ENCODE results near the gene KPNB1.

The KPNB1 gene

DNA sequence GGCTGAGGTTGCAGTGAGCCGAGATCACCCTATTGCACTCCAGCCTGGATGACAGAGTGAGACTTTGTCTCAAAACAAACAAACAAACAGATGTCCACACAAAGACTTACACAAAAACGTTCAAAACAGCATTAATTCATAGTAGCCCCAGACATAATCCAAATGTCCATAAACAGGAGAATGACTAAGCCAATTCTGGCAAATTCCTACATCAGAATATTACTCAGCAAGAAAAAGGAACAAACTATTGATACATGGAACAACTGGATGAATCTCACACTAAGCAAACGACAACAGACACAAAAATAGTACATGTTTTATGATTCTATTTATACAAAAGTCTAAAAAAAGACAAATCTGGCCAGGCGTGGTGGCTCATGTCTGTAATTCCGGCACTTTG is 10.8 kb upstream of the KPNB1 start:
- no peak for DNase-seq

DNA sequence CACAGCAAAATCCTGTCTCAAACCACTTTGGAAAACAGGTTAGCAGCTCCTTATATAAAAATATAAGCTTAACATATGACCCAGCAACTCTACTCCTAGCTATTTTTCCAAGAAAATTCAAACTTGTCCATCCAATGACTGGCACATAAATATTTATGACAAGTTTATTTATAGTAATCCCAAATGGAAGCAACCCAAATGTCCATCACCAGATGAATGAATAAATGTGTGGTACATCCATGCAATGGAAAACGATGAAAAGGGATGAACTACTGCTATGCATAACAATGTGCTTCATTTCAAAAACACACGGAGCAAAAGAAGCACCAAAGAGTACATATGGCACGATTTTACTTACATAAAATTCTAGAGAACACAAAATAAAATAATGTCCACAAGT is 9.6 kb upstream of the KPNB1 start:
- DNase-seq, result no peak

DNA sequence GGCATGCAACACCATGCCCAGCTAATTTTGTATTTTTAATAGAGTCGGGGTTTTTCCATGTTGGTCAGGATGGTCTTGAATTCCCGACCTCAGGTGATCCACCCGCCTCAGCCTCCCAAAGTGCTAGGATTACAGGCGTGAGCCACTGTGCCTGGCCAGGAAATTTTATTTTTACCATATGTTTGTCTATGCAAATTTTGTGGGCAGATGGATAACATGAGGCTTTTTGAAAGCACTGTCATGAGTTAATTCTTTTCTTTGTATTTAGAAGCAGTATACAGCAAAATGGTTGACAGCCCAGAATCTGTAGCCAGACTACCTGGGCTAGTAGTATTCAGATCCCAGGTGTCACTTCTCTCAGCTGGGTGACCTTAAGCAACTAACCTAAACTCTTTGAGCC is 8.5 kb upstream of the KPNB1 start:
- no peak for DNase-seq

DNA sequence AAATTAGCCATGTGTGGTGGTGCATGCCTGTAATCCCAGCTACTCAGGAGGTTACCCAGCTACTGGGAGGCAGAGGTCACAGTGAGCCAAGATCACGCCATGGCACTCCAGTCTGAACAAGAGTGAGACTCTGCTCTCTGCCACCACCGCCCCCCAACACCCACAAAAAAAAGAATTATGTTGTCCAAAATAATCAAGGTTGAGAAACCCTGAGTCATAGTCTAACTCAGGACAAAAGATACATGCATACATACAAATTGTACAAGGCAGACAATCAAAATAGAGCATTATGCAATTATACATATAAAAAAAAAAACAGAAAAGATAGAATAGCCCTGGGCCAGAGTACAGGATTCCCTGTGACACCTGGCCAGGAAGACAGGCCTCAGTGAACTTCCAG is 6.6 kb upstream of the KPNB1 start:
- no peak for DNase-seq

DNA sequence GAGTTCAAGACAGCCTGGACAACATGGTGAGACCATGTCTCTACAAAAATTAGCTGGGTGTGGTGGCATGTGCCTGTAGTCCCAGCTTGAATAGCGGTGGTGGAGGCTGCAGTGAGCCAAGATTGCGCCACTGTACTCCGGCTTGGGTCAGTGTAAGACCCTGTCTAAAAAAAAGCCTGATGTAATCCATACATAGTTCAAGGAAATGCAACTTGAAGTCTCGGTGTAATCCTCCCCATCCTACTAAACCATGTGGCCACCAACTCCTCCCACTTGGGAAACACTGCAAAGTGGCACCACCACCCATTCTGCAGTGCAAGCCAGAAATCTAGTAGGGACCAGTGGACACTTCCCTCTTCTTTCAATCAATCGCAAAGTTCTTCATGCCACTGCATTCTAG is 5.4 kb upstream of the KPNB1 start:
- no peak for DNase-seq

DNA sequence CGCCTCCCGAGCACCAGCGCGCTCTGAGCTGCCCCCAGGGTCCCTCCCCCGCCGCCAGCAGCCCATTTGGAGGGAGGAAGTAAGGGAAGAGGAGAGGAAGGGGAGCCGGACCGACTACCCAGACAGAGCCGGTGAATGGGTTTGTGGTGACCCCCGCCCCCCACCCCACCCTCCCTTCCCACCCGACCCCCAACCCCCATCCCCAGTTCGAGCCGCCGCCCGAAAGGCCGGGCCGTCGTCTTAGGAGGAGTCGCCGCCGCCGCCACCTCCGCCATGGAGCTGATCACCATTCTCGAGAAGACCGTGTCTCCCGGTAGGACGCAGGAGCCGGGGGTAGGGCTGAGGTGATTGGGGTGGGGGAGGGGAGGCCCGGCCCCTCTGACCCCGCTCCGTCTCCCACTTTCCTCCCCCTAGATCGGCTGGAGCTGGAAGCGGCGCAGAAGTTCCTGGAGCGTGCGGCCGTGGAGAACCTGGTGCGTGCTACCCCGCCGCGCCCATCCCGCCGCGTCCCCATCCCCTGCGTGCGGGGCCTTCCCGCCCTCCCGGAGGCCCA is 329 bp downstream of the KPNB1 start:
- DNase-seq, result peak; percentile 85

DNA sequence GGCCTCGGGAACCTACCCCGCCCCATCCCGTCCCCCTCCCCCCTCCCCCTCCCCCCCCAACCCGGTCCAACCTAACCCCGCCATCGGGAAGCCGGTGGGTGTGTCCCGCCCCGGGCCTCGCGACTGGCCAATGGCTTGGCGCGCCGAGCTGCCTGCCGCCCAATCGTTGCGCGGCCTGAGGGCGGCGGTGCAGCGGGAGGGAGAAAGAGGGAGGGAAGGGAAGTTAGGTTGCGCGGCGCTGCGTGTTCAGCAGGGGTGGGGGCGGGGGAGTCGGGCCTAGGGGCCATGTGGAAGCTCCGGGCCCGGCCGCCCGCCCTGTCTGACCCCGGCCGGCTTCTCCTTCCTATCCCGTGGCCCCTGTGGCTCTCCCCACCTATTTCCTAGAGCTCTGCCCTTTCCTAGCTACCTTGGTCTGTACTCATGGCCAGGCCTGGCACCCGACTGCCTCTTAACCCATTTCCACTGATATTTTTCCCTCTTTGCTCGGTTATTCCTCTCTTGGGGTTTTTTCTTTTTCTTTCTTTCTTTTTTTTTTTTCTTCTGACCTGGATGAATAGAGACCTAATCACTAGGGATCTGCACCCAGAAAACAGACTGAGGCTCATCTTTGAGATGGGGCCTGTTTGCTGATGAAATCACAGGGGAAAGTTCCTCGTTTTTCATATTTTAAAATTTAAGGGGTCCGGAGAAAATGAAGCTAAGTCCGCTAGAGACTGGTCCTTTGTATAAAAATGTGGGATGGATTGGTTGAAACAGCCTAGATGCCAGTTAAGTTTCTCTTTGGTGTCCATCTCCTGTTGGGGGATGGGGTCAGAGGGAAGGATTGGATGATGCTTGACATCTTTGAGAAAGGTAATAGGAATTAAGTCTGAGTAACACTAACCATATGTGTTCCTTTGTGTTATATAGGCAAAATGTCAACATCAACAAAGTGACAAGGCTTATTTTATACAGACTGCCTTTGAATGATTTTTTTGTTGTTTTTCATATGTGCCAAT is 1.1 kb downstream of the KPNB1 start:
- peak; percentile 94 for DNase-seq

DNA sequence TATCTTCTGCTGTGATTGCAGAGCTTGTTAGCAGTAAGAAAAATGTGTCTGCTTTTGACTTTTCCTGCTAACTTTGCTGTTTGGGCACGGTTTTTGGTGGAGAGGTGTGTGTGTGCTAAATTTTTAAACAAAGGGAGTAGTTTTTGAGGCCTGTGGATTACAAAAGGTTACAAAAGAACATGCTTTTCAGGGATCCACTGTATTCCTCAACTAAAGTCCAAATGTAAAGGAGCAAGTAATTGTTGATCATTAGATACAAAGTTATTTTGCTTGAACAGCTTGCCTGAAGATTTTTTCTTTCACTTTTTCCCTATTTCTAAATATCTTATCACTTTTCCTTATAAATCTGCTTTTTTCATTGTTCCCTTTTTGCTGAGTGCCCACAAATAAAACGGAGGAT is 2.0 kb downstream of the KPNB1 start:
- DNase-seq, result no peak

DNA sequence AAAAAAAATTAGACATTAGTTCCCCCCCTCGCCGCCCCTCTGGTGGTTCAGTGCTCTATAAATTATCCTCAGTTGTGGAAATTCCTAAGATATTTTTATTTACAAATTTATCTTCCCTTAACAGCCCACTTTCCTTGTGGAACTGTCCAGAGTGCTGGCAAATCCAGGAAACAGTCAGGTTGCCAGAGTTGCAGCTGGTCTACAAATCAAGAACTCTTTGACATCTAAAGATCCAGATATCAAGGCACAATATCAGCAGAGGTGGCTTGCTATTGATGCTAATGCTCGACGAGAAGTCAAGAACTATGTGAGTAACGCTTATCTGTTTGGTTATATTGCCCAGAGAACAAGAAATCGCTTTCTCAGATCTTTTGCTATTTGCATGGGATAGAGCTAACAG is 2.9 kb downstream of the KPNB1 start:
- DNase-seq, result no peak

DNA sequence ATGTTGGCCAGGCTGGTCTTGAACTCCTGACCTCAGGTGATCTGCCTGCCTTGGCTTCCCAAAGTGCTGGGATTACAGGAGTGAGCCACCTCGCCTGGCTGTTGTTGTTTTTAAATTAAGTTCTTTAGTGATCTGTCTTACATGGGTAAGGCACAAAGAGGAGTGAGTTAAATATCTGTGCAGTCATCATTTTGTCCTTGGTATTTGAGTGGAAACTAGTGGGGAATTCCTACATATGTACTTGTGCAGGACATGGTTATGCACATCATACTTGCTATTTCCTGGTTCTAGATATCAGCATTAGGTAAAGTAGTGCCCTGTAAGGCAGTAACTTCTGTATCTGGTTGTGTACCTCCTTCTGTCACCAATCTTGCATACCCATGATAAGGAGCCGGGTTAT is 3.7 kb downstream of the KPNB1 start:
- DNase-seq, result no peak

DNA sequence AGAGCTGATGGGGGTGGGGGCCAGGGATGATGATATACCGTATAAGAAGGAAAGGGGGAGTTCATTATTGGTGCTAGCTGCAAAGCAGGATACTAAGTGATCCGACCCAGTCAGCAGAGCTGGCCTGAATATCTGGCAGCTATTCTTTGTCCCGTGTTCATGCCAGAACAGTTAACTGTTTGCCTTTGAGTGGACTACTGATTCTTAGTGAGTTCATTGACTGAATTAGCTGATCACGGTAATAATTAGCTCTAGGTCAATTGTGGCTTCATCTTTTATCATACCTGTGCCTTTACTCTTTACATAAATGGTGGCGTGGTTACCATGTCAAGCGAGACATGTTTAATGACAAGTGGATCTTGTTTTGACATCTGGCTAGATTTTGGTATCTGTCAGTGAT is 5.3 kb downstream of the KPNB1 start:
- DNase-seq, result no peak

DNA sequence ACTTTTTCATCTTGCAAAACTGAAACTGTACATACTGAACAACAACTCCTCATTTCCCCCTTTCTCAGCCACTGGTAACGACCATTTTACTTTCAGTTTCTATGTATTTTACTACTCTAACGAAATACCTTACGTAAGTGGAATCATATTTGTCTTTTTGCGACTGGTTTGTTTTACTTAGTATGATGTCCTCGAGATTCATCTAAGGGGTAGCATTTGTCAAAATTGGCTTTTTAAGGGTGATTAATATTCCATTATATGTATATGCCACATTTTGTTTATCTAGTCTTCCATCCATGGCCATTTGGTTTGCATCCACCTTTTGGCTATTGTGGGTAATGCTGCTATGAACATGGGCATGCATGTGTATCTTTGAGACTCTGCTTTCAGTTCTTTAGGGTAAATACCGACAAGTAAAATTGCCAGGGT is 10.4 kb downstream of the KPNB1 start:
- DNase-seq, result no peak

DNA sequence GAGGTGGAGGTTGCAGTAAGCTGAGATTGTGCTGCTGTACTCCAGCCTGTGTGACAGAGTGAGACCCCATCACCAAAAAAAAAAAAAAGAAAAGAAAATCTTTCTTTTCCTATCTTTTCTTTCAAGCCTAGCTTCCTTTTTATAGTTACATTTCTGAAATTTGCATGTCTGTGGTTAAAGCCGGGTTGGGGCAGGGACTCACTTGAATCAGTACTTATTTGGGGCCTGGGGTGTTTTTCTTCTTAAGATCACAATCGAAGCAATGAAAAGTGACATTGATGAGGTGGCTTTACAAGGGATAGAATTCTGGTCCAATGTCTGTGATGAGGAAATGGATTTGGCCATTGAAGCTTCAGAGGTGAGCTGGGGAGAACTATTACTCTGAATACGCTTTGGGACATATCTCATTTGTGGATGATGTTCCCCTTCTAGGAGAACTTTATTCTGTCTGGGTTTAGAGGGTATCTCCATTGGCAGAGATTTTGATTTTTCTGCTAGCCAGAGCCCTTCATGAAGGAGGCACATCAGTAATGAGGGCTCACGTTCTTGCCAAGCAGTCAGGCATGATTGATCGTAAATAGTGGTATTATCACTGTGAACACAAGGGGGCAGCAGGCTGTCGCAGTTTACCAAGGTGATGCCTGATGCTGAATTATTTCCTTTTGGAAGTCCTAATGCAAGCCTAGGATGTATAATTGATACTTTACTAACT is 14.3 kb downstream of the KPNB1 start:
- peak; percentile 56 for DNase-seq

DNA sequence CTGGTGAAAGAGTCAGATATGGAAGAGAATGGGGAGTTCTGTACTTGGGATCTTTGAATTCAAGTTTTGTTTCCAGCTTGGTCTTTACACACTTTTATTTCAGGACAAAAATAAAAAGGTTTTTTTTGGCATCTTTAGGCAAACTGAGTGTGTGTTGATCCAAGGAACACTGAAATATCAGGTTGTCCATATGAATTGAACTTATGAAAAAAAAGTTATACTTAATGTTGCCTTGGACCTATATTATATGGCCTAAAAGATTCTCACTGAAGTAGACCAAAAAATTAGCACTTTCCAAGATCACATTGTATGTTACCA is 14.9 kb downstream of the KPNB1 start:
- DNase-seq, result no peak

DNA sequence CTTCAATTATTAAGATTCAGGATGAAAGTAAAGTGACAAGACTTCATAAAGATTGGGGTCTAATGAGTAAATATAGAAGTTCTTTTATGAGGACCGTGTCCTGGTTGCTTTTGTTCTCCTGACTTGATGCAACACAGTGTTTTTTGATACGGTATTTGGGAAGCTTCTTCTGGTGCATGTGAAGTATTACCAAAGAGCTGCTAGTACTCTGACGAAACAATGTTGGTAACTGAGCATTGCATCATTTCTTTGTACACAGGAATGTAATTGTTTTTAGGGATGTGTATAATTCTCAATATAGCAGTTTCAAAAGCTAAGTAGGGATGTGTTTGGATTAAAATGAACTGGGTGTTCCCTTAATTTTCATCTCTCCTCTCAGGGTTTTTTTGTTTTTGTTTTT is 15.9 kb downstream of the KPNB1 start:
- no peak for DNase-seq

DNA sequence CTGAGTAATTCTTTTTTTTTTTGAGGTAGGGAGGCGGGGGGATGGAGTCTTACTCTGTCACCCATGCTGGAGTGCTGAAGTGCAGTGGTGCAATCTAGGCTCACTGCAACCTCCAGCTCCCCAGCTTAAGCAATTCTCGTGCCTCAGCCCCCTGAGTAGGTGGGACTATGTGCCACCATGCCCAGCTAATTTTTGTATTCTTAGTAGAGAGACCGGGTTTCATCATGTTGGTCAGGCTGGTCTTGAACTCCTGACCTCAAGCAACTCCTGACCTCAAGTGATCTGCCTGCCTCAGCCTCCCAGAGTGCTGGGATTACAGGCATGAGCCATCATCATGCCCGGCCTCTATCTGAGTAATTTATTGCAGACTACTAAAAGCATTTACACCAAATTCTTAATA is 19.4 kb downstream of the KPNB1 start:
- no peak for DNase-seq

DNA sequence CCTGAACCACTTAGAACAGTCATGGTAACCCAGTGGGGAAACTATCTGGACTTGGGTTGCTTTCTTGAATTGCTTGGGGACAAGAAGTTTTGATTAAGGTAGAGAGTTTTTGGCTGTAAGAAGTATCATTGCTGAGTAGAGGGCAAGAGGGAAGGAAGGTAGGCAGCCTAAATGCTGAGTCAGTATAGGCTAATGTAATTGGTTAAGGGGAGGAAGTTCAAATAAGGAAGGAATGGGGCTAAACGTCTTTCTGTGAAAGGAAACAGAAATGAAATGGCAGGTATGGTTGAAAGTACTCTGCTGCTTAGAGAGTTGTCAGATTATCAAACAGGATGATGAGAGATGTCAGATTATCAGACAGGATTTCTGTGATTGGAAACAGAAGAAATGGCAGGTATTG is 20.3 kb downstream of the KPNB1 start:
- DNase-seq, result no peak

DNA sequence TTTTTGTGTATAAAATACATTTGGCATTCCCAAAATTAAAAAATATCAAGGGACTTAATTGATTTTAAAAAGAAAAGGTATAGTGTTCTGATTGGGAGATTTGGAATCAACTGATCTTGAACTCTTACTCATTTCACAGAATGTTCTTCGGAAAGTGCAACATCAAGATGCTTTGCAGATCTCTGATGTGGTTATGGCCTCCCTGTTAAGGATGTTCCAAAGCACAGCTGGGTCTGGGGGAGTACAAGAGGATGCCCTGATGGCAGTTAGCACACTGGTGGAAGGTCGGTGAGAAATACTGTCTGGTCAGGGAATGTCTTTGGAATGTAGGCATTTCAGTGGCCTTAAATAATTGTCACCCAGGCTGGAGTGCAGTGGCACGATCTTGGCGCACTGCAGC is 24.8 kb downstream of the KPNB1 start:
- DNase-seq, result no peak

DNA sequence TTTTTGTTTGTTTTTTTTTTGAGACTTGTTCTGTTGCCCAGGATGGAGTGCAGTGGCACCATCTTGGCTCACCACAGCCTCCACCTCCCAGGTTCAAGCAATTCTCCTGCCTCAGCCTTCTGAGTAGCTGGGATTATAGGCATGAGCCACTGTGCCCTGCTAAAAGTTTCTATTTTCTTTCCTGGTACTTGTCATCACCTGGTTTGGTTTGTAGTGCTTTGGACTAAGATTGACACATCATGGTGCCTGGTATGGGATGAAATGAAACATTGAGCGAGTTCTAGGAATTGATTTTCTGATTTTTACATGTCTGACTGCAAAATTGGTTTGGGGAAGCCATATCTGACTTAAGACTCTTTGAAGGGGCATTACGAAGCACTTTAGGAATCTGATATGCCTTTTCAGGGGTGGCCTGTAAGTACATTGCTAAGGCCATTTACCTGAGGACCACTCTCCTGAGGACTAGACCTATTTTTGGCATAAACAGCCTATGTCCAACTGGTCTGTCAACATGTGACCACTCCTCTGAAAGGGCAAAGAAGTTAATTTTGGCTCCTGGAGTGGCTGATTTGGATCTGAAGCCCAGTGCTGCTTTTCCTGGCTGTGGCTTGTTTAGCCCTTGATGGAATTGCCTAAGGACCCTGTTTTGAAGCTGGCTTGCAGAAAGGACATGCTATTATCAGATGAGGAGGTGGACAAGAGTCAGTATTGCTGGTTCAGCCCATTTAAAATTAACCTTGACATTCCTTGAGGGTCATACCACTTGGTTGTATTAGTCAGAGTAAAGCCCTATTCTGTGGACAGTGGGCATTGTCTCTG is 25.9 kb downstream of the KPNB1 start:
- DNase-seq, result no peak

DNA sequence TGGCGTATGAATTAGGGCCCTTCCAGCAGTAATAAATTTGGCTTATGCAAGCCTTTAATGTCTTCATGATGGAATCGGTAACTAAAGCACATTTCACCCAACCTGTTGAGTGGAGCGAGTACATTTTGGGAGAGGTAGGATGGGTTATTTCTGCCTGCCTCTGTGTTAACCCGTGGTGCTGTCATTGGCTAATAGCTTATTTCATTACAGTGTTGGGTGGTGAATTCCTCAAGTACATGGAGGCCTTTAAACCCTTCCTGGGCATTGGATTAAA is 26.4 kb downstream of the KPNB1 start:
- no peak for DNase-seq

DNA sequence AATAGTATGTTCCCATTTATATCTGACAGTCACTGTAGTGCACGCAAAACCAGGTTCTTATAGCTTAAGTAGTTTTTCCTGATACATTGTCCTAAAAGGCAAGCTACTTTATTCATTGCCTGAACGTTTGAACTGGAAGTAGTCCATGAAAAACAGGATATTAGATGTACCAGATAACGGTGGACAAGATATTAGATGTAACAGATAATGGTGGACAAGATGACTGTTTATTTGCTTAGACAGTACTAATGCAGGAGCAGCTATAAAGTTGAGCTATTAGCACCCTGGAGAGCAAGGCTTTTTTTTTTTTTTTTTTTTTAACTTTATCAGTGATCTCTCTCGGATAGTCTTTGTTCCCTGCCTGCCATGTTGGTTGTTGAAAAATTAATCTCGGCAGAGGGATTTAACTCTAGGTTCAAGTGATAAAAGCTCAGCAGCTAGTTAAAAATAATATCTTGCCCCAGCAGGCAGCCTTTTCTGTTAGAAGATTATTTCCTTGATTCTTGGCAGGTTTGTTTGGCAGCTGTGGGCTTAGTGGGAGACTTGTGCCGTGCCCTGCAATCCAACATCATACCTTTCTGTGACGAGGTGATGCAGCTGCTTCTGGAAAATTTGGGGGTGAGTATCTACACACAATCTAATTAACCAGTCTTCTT is 26.9 kb downstream of the KPNB1 start:
- no peak for DNase-seq

DNA sequence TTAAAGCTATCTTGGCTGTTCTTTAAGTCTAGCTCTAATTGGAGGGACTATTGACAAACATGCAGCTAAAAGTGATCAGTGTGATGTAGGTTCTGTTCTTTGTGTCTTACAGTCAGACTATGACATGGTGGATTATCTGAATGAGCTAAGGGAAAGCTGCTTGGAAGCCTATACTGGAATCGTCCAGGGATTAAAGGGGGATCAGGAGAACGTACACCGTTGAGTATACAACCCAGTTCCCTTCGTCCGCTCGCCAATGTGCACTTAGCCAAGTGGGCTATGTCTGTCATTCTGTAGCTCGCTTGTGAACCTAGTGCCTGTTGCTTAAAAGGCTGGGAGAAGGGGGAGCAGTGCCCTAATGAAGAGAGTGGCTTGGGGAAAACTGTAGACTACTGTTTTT is 28.5 kb downstream of the KPNB1 start:
- no peak for DNase-seq

DNA sequence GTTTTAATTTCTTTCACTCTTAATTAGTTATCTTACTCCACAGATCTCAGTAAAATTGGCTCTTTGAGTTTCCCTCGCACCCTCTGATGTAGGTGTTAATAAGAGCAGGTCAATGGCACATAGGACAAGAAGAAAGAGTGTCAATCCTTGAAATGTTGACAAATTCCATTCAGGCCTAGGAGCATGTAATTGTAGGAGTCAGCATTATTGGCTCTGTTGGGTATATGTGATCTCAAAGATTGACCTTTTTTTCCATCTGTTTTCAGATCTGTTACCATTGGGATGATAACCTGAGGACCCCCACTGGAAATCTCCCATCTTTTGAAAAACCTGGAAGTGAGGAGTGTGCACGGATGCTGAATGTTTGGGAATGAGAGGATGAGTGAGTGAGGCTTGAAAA is 32.4 kb downstream of the KPNB1 start:
- DNase-seq, result no peak

Measured in NCI-H1092 treated with DMSO at 0.1 percent for 48 hours (cell line).